ENCODE measurements around the gene HSPB9.

- TF ChIP-seq EZH2 (IDR thresholded peaks at IDR 0.05; ENCODE audit: insufficient read depth, poor library complexity, severe bottlenecking): no peak
- TF ChIP-seq EZH2phosphoT487 (IDR thresholded peaks at IDR 0.05; ENCODE audit: insufficient read depth, low read depth): no peak
Measured at GRCh38 chr17:42116705-42117396, 5.8 kb upstream of the HSPB9 start.
